Gastrocnemius medialis (tissue), 4 donors: ENCODE measurements around the gene PGP.

ENCODE experiments used
- POLR2A ChIP-seq, 2 donors: fragments of 450-650 bp; IDR thresholded peaks; one replicate each; pipeline ENCODE4 v1.6.1; 2017; ENCODE audit warnings: antibody characterized with exemption in 2 of 2, mild to moderate bottlenecking in 2 of 2, moderate library complexity in 2 of 2
- TF ChIP-seq, protein P1 (sequence below), 5 experiments: fragments of 450-650 bp in 3 of 5; fragments of 200-600 bp in 2 of 5; sonication (generic) in 2 of 5; IDR thresholded peaks in 4 of 5; conservative IDR thresholded peaks in 1 of 5; 1 replicate in 4 of 5; 2 replicates in 1 of 5; pipeline ENCODE4 v1.5.1; 2016 to 2019; ENCODE audit warnings: antibody characterized with exemption in 5 of 5, mild to moderate bottlenecking in 3 of 5, moderate library complexity in 3 of 5

DNA sequence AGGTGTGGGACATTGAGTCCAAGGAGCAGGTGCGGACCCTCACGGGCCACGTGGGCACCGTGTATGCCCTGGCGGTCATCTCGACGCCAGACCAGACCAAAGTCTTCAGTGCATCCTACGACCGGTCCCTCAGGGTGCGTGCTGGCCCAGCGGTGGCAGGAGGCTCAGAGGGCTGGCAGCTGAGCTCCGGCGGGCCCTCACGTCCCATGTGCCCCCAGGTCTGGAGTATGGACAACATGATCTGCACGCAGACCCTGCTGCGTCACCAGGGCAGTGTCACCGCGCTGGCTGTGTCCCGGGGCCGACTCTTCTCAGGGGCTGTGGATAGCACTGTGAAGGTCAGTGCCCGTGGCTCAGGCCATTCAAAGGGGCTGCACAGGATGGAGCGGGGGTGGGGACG lies 38.6 kb downstream of the PGP start:
- TF ChIP-seq, protein P1, sequence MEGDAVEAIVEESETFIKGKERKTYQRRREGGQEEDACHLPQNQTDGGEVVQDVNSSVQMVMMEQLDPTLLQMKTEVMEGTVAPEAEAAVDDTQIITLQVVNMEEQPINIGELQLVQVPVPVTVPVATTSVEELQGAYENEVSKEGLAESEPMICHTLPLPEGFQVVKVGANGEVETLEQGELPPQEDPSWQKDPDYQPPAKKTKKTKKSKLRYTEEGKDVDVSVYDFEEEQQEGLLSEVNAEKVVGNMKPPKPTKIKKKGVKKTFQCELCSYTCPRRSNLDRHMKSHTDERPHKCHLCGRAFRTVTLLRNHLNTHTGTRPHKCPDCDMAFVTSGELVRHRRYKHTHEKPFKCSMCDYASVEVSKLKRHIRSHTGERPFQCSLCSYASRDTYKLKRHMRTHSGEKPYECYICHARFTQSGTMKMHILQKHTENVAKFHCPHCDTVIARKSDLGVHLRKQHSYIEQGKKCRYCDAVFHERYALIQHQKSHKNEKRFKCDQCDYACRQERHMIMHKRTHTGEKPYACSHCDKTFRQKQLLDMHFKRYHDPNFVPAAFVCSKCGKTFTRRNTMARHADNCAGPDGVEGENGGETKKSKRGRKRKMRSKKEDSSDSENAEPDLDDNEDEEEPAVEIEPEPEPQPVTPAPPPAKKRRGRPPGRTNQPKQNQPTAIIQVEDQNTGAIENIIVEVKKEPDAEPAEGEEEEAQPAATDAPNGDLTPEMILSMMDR (IDR thresholded peaks at IDR 0.05 in 4 of 5, conservative IDR thresholded peaks at IDR 0.05 in 1 of 5) = no peak
- TF ChIP-seq POLR2A (IDR thresholded peaks at IDR 0.05) = no peak
